ENCODE data around the gene P4HTM. TPM values are rescaled to one million over a fixed set of nuclear protein-coding genes. Genes with fewer than 3 reads are reported as not detected.

The P4HTM gene
- total and polyA plus RNA-seq, 2 of the 8 experiments (the other 6 are each of a cell fraction or from before 2014, with no cell fraction given), result 19.1 to 25.4 TPM

DNA sequence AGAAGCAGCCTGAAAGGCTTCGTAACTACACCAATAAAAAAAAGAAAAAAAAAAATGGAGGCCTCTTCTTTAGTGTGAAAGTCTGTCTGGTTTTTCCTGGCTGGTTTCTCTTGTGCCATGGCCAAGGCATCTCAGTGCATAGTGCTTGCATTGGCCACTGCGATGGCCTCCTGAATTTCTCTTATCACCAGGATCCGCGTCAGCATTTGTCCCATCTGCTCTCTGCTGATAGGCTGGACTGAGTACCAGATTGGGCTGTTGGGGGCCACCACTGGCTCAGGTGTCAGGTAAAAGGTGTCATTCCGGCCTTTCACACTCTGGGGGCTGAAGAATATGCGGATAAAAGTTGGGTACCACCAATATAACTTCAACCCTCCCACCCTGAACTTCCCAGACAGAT lies 40.3 kb downstream of the P4HTM start:
- Histone ChIP-seq H3K4me2 (ENCODE audit: insufficient read depth in 1 of 2, low read depth in 2 of 2, low read length in 2 of 2) (no peak overlapping the region), H3K18ac (ENCODE audit: extremely low read depth, low read length) (no peak overlapping the region), H2BK12ac (ENCODE audit: low read depth, low read length) (no peak overlapping the region), H2BK20ac (ENCODE audit: low read length) (no peak overlapping the region), H3K56ac (replicated peaks; ENCODE audit: insufficient read length, low read depth, low read length) (no peak overlapping the region), H3K79me1 (ENCODE audit: low read depth, low read length) (peaks cover 8% of the 10 kb centered on the region), H4K91ac (replicated peaks; ENCODE audit: insufficient read length, low read length) (no peak overlapping the region), H3K9ac (replicated peaks in 1 of 4; ENCODE audit: extremely low read depth in 1 of 4, low read depth in 3 of 4, low read length in 3 of 4) (no peak overlapping the region), H3K36me3 (ENCODE audit: control insufficient read depth in 2 of 4, insufficient read depth in 4 of 4, low read length in 3 of 4) (peaks cover 36 to 68% (median 56%) of the 10 kb centered on the region in 4 experiments), H2AFZ (ENCODE audit: low read length) (no peak overlapping the region), H3K4ac (replicated peaks; ENCODE audit: insufficient read length, low read depth, low read length) (no peak overlapping the region), H2BK5ac (ENCODE audit: low read depth, low read length) (no peak overlapping the region), H3K23me2 (ENCODE audit: low read depth, low read length) (peaks cover 7% of the 10 kb centered on the region), H3K4me3 (ENCODE audit: extremely low read depth in 1 of 4, insufficient read depth in 2 of 4, low read depth in 3 of 4, low read length in 4 of 4) (no peak overlapping the region), H3K27ac (ENCODE audit: low read depth, low read length) (no peak overlapping the region), H2BK15ac (ENCODE audit: low read length) (no peak overlapping the region), H3K27me3 (replicated peaks in 1 of 4; ENCODE audit: control insufficient read depth in 3 of 4, extremely low read depth in 1 of 4, insufficient read depth in 3 of 4, low read length in 3 of 4) (no peaks in the 10 kb centered on the region; a peak in 1 of 7 replicates), H3K9me3 (ENCODE audit: insufficient read depth in 2 of 2, low read depth in 1 of 2, low read length in 1 of 2) (no peaks in the 10 kb centered on the region), H4K8ac (ENCODE audit: extremely low read depth, insufficient read depth, low read length) (no peak overlapping the region), H4K5ac (ENCODE audit: insufficient read length, low read depth, low read length) (no peak overlapping the region), H2AK5ac (ENCODE audit: low read depth, low read length) (no peak overlapping the region), H3K23ac (ENCODE audit: insufficient read length) (no peak overlapping the region), H3K79me2 (ENCODE audit: control insufficient read depth in 1 of 2, insufficient read depth in 2 of 2, low read length in 2 of 2) (peaks cover 4 to 15% of the 10 kb centered on the region in 2 experiments; a peak in 3 of 4 replicates), H4K20me1 (replicated peaks in 1 of 2; ENCODE audit: control insufficient read depth in 1 of 2, insufficient read depth in 2 of 2, low read length in 2 of 2) (peaks cover 11 to 18% of the 10 kb centered on the region in 2 experiments), H3K4me1 (replicated peaks in 1 of 4; ENCODE audit: control insufficient read depth in 3 of 4, insufficient read depth in 4 of 4, low read length in 3 of 4) (peaks cover 0 to 8% (median 6%) of the 10 kb centered on the region in 4 experiments; a peak in 5 of 7 replicates), H2BK120ac (replicated peaks; ENCODE audit: low read depth, low read length) (no peak overlapping the region), H3K14ac (ENCODE audit: insufficient read length) (no peak overlapping the region)
- 87% methylated on average over 6 of the region's 6 CpGs; no CpG with 5 or more reads in 1 of the 2 experiments for WGBS, 2 experiments (ENCODE audit: extremely low coverage in 1 of 2, insufficient coverage in 1 of 2, insufficient read length in 1 of 2, insufficient replicate concordance in 2 of 2, low coverage in 1 of 2, low lambda C conversion rate in 2 of 2, missing lambda C conversion rate in 1 of 2)
- POLR2A ChIA-PET (ENCODE audit: partially characterized antibody), result interaction anchor here (0.6 to 5.5 kb wide), 4 partner anchors 8 to 198 kb away, joined by 3 to 41 read pairs (median 3); partner anchors contain the start of gene NDUFAF3
- FAIRE-seq (no peak), DNase-seq (ENCODE audit: low read depth in 1 of 2, low spot score in 2 of 2) (no peak)
- CTCF ChIA-PET (ENCODE audit: partially characterized antibody), result interaction anchor here (0.6 to 2.4 kb wide), 2 partner anchors 8 to 11 kb away, joined by 3 to 9 read pairs; partner anchors contain the start of gene NDUFAF3
- no peak for TF ChIP-seq CTBP2 (IDR thresholded peaks at IDR 0.05; ENCODE audit: borderline replicate concordance, insufficient read depth, insufficient read length, low read length)
- TF ChIP-seq SP1 (IDR thresholded peaks at IDR 0.05; ENCODE audit: low read depth, low read length), result no peak
- no peak for TF ChIP-seq CBX5 (IDR thresholded peaks at IDR 0.05; ENCODE audit: low read depth, low read length)
- TF ChIP-seq, protein P1, sequence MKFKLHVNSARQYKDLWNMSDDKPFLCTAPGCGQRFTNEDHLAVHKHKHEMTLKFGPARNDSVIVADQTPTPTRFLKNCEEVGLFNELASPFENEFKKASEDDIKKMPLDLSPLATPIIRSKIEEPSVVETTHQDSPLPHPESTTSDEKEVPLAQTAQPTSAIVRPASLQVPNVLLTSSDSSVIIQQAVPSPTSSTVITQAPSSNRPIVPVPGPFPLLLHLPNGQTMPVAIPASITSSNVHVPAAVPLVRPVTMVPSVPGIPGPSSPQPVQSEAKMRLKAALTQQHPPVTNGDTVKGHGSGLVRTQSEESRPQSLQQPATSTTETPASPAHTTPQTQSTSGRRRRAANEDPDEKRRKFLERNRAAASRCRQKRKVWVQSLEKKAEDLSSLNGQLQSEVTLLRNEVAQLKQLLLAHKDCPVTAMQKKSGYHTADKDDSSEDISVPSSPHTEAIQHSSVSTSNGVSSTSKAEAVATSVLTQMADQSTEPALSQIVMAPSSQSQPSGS (IDR thresholded peaks at IDR 0.05; ENCODE audit: low read length), result no peak
- no peak for TF ChIP-seq SP4 (IDR thresholded peaks at IDR 0.05; ENCODE audit: low read length)

Measured in H1 (cell line).